Measurements from ENCODE around the gene NRTN.
"Not testable (repeated sequence)": the region's sequence is repeated elsewhere in the genome, so short reads cannot be mapped to it uniquely, and the experiment has no call there.

Gene NRTN

DNA sequence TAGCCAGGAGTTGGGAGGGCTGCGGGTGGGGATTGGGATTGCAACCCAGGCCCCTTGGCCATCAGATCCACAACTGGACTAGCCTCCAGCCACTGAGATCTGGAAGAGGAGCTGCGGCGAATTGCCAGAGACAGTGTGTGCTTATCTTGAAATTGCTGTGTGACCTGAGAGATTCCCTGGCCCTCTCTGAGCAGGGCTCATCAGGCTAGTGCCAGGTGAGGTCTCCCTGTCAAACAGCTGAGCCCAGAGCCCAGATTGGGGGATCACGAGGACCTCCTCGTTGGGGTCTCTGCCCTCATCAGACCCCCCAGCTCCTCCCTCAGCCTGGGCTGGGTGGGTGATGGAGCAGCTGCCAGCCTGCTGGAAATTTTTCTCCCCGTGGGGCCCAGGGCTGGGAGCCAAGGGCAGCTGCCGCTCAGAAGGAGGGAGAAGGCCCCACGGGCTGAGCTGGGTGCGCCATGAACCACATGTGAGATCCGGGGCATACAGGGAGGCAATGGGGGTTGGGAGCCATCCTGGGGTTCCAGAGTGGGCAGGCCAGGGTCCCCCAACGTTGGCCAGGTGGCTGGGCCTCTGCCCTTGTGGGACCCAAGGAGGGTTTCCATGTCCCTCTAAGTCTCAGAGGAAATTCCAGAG lies 58.3 kb downstream of the NRTN start:
- Mint-ChIP-seq H3K27ac (no peak overlapping the region), H3K27me3 (peaks cover 2% of the 10 kb centered on the region), H3K4me1 (no peaks in the 10 kb centered on the region), H3K9me3 (no peaks in the 10 kb centered on the region), H3K4me3 (no peak overlapping the region), H3K36me3 (no peaks in the 10 kb centered on the region)

DNA sequence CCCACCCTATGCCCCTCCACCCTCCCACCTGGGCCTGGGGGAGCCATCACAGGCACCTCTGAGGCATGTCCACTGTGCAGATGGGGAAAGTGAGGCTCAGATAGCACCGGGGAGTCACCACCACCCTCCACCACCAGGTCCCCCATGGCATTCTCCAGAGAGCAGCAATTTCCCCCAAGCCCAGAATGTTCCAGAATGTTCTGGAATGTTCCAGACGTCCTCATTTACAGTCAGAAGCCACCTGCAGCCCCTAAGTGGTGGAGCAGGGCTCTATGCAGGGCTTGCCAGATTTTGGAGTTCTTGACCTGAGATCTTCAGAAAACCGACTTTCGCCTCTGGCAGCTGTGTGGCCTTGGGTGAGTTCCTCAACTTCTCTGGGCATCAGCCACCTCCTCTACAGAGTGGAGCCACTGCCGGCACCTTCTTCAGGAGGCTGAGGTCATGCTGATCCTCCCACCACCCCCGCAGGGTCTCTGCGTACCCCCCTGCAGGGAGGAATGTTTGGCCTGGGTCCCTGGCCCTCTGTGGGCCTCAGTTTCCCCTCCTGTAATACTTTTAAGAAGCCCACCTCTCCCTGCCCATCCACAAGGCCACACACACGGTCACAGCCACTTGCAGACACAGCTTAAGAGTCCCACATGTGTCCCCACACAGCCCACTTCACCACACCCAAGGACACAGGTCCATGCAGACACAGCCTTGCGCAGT lies 59.3 kb downstream of the NRTN start:
- Mint-ChIP-seq H3K27ac (no peak overlapping the region), H3K27me3 (peaks cover 2% of the 10 kb centered on the region), H3K36me3 (no peaks in the 10 kb centered on the region), H3K9me3 (no peaks in the 10 kb centered on the region), H3K4me3 (no peak overlapping the region), H3K4me1 (no peaks in the 10 kb centered on the region)

DNA sequence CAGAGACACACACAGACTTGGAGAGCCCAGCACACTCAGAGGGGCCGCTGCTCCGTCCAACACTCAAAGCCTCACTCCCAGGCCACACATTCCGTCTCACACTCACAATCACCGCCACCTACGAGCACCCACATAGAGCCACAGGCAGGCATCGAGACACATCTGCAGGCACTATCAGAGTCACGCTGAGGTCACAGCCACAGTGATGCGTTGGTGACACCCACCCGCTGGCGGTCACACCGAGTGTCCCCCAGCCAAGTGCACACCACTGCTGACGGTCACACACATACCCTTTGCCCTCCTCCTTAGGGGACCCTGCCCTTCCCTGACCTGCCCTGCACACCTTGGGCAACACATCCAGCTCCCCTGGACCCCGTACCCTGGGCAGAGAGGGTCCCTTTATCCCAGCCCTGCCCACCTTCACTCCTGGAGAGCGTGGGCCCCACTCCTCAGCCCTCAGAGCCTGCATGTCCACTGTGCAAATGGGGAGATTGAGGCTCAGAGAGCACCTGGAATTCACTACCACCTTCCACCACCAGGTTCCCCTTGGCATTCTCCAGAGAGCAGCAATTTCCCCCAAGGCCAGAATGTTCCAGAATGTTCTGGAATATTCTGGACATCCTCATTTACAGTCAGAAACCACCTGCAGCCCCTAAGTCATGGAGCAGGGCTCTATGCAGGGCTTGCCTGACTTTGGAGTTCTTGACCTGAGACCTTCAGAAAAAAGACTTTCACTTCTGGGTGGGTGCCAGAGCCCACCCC lies 60.0 kb downstream of the NRTN start:
- no peak overlapping the region for H3K27ac Mint-ChIP-seq
- peaks cover 2% of the 10 kb centered on the region for H3K27me3 Mint-ChIP-seq

DNA sequence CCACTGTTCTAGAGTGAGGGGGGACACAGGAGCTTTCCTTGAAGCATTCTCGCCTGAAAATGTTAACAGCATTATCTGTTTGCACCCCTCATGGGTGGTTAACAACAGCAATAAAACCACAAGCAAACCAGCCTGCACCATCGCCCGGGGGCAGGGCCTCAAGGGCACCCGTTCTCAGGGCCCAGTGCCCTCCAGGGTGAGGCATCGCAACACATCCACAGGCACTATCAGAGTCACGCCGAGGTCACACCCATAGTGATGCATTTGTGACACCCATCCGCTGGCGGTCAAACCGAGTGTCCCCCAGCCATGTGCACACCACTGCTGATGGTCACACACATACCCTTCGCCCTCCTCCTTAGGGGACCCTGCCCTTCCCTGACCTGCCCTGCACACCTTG lies 60.9 kb downstream of the NRTN start:
- Mint-ChIP-seq H3K27ac (no peak overlapping the region), H3K36me3 (no peaks in the 10 kb centered on the region), H3K9me3 (no peaks in the 10 kb centered on the region), H3K4me1 (no peaks in the 10 kb centered on the region), H3K27me3 (peaks cover 2% of the 10 kb centered on the region), H3K4me3 (no peak overlapping the region)

More for the DNA sequence above, 60.0 kb downstream of the NRTN start:
- no peaks in the 10 kb centered on the region for H3K4me1 Mint-ChIP-seq
- no peaks in the 10 kb centered on the region for H3K36me3 Mint-ChIP-seq
- H3K4me3 Mint-ChIP-seq: no peak overlapping the region
- H3K9me3 Mint-ChIP-seq: no peaks in the 10 kb centered on the region

DNA sequence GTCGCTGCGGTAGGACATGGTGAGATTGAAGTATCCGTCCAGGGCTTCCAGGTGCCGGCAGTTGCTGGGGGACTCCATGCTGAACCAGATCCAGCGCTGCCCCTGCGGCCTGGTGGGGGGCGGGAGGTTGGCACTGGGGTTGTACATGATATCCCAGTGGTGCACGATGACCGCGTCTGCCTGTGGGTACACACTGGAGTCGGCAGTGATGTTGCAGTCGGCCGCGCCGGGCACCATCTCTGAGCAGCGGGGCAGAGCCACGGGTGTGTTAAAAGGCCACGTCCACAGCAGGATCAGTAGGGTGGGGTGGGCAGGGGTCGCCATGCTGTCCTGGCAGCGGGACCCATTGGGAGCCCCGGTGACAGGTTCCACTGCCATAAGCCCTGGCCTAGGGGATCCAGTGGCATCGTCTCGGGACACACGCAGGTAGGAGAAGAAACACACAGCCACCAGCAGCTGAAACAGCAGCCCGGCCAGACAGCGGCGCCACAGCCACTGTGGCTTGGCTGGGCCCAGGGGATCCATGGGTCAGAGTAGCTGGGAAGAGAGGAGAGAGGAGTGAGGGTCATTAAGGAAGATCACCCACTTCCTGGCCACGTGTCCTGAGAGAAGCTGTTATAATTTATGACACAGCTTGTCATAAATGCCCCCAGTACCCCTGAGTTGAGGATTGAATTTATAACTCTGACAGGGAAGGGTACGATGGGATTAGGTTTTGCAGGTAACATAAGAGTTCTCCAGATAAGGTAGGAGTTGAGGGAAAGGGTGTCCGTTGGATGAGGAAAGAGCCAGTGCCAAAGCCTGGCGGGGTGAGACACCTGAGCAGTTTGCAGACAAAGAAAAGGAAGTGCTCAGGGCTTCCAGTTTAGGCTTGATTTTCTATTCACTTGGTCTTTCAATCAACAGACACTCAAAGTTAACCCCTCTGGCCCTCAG lies 62.6 kb downstream of the NRTN start:
- Mint-ChIP-seq H3K27me3 (no peaks in the 10 kb centered on the region), H3K36me3 (no peaks in the 10 kb centered on the region), H3K9me3 (no peaks in the 10 kb centered on the region), H3K27ac (no peak overlapping the region), H3K4me1 (no peaks in the 10 kb centered on the region), H3K4me3 (no peak overlapping the region)

DNA sequence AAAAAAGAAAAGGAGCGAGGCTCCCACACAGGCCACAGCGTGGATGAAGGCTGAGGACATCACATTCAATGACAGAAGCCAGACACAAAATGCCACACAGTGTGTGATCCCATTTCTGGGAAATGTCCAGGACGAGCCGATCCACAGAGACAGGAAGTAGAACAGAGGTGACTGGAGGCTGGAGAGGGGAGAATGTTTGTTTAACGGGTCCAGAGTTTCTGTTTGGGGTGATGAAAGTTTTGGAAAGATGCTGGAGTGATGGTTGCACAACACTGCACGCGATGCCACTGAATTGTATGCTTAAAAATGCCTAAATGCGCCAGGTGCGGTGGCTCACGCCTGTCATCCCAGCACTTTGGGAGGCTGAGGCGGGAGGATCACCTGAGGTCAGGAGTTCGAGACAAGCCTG lies 66.1 kb downstream of the NRTN start:
- no peaks in the 10 kb centered on the region for H3K4me1 Mint-ChIP-seq
- no peak overlapping the region for H3K27ac Mint-ChIP-seq
- H3K4me3 Mint-ChIP-seq: no peak overlapping the region
- no peaks in the 10 kb centered on the region for H3K9me3 Mint-ChIP-seq
- no peaks in the 10 kb centered on the region for H3K27me3 Mint-ChIP-seq
- no peaks in the 10 kb centered on the region for H3K36me3 Mint-ChIP-seq

DNA sequence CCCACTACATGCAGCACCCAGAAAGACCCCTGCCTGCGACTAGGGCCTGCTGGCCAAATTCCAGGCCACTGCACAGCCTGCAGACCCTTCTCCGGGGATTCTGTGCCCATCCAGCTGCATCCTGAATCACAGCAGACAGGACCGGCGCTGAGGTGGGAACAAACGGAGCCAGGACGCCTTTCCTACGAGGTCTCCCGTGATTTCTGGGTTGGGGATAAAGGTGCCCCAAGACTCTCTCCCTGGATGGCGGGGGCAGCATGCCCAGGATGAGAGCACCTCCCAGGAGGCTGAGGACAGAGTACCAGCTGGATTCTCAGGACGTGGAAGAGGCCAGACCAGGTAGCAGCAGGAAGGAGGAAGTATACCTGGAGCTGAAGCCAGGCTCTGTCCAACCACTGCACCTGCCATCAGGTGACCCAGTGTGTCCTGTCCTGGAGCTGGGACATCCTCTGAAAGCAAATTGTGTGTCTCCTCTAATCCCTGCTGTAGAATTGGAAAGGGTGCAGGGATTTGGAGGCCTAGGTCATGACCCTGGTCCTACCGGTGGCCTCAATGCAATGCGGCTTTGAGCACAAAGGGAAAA lies 68.8 kb downstream of the NRTN start:
- peaks cover 4% of the 10 kb centered on the region for H3K27me3 Mint-ChIP-seq
- H3K36me3 Mint-ChIP-seq: no peaks in the 10 kb centered on the region
- H3K9me3 Mint-ChIP-seq: no peaks in the 10 kb centered on the region
- no peak overlapping the region for H3K4me3 Mint-ChIP-seq
- no peak overlapping the region for H3K27ac Mint-ChIP-seq
- H3K4me1 Mint-ChIP-seq: no peaks in the 10 kb centered on the region

DNA sequence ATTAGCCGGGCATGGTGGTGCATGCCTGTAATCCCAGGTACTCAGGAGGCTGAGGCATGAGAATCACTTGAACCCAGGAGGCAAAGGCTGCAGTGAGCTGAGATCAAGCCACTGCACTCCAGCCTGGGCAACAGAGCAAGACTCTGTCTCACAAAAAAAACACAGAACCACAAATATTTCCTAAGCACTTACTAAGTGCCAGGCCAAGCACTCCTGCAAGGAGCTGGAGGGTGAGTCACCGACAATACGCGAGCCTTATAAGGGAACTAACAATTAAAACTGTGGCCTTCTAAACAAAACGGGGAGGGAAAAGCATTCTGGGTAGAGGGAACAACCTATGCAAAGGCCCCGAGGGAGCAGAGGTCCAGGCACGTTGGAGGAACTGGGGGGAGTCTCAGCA lies 69.6 kb downstream of the NRTN start:
- not testable (repeated sequence) for H3K27ac Mint-ChIP-seq, H3K4me3 Mint-ChIP-seq, H3K36me3 Mint-ChIP-seq, H3K4me1 Mint-ChIP-seq, H3K27me3 Mint-ChIP-seq, H3K9me3 Mint-ChIP-seq

DNA sequence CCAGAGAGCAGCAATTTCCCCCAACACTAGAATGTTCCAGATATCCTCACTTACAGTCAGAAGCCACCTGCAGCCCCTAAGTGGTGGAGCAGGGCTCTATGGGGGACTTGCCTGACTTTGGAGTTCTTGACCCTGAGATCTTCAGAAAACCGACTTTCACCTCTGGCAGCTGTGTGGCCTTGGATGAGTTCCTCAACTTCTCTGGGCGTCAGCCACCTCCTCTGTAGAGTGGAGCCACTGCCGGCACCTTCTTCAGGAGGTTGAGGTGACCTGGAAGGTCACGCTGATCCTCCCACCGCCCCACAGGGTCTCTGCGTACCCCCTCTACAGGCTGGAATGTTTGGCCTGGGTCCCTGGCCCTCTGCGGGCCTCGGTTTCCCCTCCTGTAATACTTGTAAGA lies 72.6 kb downstream of the NRTN start:
- no peaks in the 10 kb centered on the region for H3K9me3 Mint-ChIP-seq
- H3K36me3 Mint-ChIP-seq: no peaks in the 10 kb centered on the region
- no peaks in the 10 kb centered on the region for H3K4me1 Mint-ChIP-seq
- no peak overlapping the region for H3K27ac Mint-ChIP-seq
- no peak overlapping the region for H3K4me3 Mint-ChIP-seq
- H3K27me3 Mint-ChIP-seq: peaks cover 7% of the 10 kb centered on the region

DNA sequence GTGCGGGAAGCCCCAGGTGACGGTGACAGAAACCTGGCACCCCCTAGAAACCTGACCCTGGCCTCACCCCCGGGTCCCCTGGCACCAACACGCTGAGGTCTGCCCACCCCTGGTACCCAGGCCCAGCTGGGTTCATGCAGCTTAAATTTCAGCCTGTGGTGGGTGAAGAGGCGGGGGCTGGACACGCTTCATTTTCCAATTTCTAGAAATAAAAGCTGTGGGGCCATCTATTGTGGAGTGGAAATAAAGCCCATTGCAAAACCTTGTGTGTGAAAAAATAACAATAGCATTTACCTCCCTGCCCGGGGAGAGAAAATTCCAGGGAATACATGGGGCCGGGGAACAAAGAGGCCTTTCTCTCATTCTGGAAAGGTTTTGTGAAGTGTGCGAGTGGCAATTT lies 73.0 kb downstream of the NRTN start:
- Mint-ChIP-seq H3K4me3 (no peak overlapping the region), H3K27me3 (peaks cover 7% of the 10 kb centered on the region), H3K27ac (no peak overlapping the region)

More for the DNA sequence above, 73.0 kb downstream of the NRTN start:
- no peaks in the 10 kb centered on the region for H3K36me3 Mint-ChIP-seq
- H3K9me3 Mint-ChIP-seq: no peaks in the 10 kb centered on the region
- H3K4me1 Mint-ChIP-seq: no peaks in the 10 kb centered on the region

All from activated naive CD4-positive, alpha-beta T cell treated with anti-CD3 and anti-CD28 coated beads, Interleukin-2, amount 50 U/mL, for 24 hours (primary cell).